ENCODE data around the gene TBX6.

- TF ChIP-seq CTCF (IDR thresholded peaks at IDR 0.05 in 8 of 11, conservative IDR thresholded peaks at IDR 0.05 in 3 of 11) (no peak), POLR2AphosphoS5 (IDR thresholded peaks at IDR 0.05) (no peak)
These were observed 40.9 kb upstream of the TBX6 start for GRCh38 chr16:30132591-30132990.
